GM10248 (cell line): Measurements from ENCODE around the gene EZH1.

Experiments used
- CTCF ChIA-PET: fragments of 300-600 bp; sonication (Branson Sonifier 250); formaldehyde crosslinking; extraction: SDS; loops from one replicate; lab custom pipeline; 2021; ENCODE audit warnings: antibody characterized with exemption; lab: Yijun Ruan, JAX
- POLR2A ChIA-PET: fragments of 350-650 bp; sonication (Branson Sonifier 250); formaldehyde crosslinking; extraction: SDS; loops from one replicate; lab custom pipeline; 2020; ENCODE audit warnings: antibody characterized with exemption; lab: Yijun Ruan, JAX
- DNase-seq: peaks from one replicate; pipeline ENCODE4 v3.0.0; 2012; ENCODE audit errors: extremely low spot score
- TF ChIP-seq, protein P1 (sequence below): IDR thresholded peaks from 2 replicates; pipeline ENCODE4 v1.5.1; 2012; ENCODE audit warnings: mild to moderate bottlenecking, low read depth; ENCODE audit errors: extremely low read depth, missing control alignments, control extremely low read depth

EZH1 gene

GRCh38 chr17:42704837-42705494 lies 39.9 kb downstream of the EZH1 start:
- ChIA-PET POLR2A (interaction anchor here (0.6 to 1.0 kb wide), 3 partner anchors 80 to 612 kb away, joined by 3 to 5 read pairs (median 3); no protein-coding TSS in a partner anchor), CTCF (interaction anchor here (0.6 to 3.0 kb wide), 8 partner anchors 9 to 127 kb away, joined by 3 to 10 read pairs (median 3); partner anchors contain the start of gene PSMC3IP)
- TF ChIP-seq, protein P1, sequence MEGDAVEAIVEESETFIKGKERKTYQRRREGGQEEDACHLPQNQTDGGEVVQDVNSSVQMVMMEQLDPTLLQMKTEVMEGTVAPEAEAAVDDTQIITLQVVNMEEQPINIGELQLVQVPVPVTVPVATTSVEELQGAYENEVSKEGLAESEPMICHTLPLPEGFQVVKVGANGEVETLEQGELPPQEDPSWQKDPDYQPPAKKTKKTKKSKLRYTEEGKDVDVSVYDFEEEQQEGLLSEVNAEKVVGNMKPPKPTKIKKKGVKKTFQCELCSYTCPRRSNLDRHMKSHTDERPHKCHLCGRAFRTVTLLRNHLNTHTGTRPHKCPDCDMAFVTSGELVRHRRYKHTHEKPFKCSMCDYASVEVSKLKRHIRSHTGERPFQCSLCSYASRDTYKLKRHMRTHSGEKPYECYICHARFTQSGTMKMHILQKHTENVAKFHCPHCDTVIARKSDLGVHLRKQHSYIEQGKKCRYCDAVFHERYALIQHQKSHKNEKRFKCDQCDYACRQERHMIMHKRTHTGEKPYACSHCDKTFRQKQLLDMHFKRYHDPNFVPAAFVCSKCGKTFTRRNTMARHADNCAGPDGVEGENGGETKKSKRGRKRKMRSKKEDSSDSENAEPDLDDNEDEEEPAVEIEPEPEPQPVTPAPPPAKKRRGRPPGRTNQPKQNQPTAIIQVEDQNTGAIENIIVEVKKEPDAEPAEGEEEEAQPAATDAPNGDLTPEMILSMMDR = no peak
- peak; percentile 76 for DNase-seq

GRCh38 chr17:42704490-42704836 lies 40.4 kb downstream of the EZH1 start:
- TF ChIP-seq, protein P1 = no peak
- no peak for DNase-seq
- POLR2A ChIA-PET = interaction anchor here (1.0 kb wide), 2 partner anchors 266 to 612 kb away, joined by 3 to 5 read pairs; no protein-coding TSS in a partner anchor
- CTCF ChIA-PET = interaction anchor here (0.6 to 3.0 kb wide), 7 partner anchors 9 to 126 kb away, joined by 3 to 10 read pairs (median 3); partner anchors contain the start of gene PSMC3IP

DNA sequence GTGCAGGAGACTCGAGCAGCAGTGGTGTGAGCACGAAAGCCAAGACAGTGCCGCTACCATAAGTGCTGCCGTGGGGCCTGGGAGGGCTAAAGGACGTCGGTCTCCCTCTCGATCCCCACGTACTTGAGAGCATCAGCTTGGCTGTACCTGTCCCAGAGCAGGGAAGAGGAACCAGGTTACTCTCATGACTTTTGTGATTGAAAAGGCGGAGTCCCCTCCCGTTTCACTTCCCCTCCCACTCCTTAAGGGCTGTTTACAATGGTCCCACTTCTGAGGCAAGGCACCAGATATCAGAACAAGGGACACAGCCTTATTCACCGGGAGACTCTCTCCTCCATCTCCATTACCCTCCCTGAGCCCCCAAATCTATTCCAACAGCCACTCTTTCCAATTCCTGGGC lies 42.4 kb downstream of the EZH1 start:
- POLR2A ChIA-PET = no interaction called here
- TF ChIP-seq, protein P1 = no peak
- CTCF ChIA-PET = interaction anchor here (1.6 to 2.1 kb wide), 3 partner anchors 61 to 125 kb away, joined by 3 to 7 read pairs (median 6); partner anchors contain the start of gene PSMC3IP
- peak; percentile 58 for DNase-seq

DNA sequence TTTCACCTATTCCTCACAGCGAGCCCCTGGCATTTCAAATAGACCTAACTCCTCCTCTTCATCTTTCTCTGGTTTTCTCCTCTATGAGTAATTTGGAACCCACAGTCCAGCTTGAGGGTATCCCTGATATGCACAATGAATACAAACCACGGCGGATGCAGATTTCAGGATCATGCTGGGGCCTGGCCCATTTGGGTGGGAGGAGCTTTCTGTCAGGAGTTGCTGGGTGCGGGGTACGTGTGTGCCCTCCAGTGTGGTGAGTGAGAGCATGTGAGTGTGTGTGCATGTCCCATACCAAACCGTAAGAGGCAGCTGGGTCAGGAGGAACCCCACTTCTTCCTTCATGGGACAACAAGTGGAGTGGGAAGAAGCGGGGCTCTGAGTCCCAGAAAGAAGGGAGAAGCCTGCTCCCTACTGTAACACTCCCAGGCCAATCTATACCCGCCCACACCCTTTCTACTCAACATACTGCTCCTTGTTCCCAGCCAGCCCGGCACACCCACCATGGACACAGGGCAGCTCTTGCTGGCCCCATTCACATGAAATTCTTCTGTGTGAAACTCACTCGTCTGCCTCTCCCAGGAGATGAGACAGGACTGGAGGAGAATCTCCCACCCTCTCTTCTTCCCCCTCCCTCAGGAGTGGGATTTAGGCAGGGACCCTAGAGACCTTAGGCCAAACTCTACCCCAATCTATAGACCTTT lies 44.1 kb downstream of the EZH1 start:
- TF ChIP-seq, protein P1 = no peak
- ChIA-PET CTCF (interaction anchor here (1.0 kb wide), 1 partner anchor 18 kb away, joined by 3 read pairs; no protein-coding TSS in a partner anchor), POLR2A (interaction anchor here (0.6 kb wide), 1 partner anchor 1387 kb away, joined by 4 read pairs; no protein-coding TSS in a partner anchor)
- DNase-seq = no peak

GRCh38 chr17:42699415-42699740 lies 45.5 kb downstream of the EZH1 start:
- CTCF ChIA-PET = interaction anchor here (1.4 kb wide), 1 partner anchor 18 kb away, joined by 3 read pairs; no protein-coding TSS in a partner anchor
- DNase-seq = no peak
- TF ChIP-seq, protein P1 = no peak
- POLR2A ChIA-PET = no interaction called here

DNA sequence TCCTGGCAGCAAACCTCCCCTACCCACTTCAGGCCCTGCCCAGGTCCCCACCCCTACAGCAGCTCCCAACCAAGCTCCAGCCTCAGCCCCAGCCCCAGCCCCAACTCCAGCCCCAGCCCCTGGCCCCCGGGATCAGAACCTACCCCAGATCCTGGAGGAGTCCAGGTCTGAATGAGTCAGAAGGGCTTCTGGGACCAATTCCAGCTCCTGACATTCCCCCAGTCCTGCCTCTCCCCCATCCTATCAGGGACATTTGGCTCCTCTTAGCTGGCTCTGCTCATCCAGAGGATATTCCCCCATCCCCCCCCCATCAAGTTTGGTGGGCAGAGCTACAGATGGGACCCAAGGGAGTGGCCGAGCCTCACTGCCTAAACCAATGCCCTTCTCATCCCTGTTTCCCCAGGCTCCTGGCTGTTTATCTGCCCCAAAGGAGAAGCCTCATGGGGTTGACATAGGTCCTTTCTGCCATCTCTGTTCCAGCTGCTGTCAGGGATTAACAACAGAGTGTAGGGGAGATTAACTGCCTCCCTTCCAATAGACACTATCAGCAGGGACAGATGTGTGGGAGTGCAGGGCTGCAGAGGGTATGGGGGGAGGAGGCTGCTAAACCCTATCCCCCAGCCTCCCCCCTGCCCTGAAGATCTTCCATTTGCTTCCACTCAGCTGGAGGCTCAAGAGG lies 46.0 kb downstream of the EZH1 start:
- TF ChIP-seq, protein P1 = no peak
- CTCF ChIA-PET = interaction anchor here (1.4 kb wide), 1 partner anchor 18 kb away, joined by 3 read pairs; no protein-coding TSS in a partner anchor
- POLR2A ChIA-PET = no interaction called here
- DNase-seq = no peak
